AG04450 (cell line): Measurements from ENCODE around the gene LTBR. TPM values are rescaled to one million over a fixed set of nuclear protein-coding genes. Genes with fewer than 3 reads are reported as not detected.

ENCODE experiments used
- CTCF ChIA-PET: fragments of 300-600, 350-600 bp; formaldehyde crosslinking; extraction: SDS; loops from one replicate; lab custom pipeline; 2022; ENCODE audit warnings: antibody characterized with exemption, inconsistent platforms; lab: Charles Lee
- POLR2A ChIA-PET: fragments of 350-600 bp; formaldehyde crosslinking; extraction: SDS; loops from one replicate; lab custom pipeline; 2021; ENCODE audit warnings: antibody characterized with exemption, inconsistent platforms; lab: Yijun Ruan, JAX
- DNase-seq: peaks from one replicate; pipeline ENCODE4 v3.0.0-alpha.2; 2011; ENCODE audit warnings: low read depth, low spot score
- H3K27ac ChIP-seq: one replicate; pipeline ENCODE4 v1.5.1; 2012; ENCODE audit warnings: low read depth, low read length, control low read depth
- H3K27me3 ChIP-seq: one replicate; pipeline ENCODE4 v1.6.0; 2012; ENCODE audit warnings: low read length; ENCODE audit not compliant: control insufficient read depth, insufficient read depth
- H3K4me3 ChIP-seq: 2 replicates; pipeline ENCODE4 v1.5.1; 2011; ENCODE audit warnings: mild to moderate bottlenecking, low read depth, low read length, control low read depth
- H3K9me3 ChIP-seq: 2 replicates; pipeline ENCODE4 v1.5.1; 2012; ENCODE audit warnings: low read length; ENCODE audit not compliant: control insufficient read depth, insufficient read depth
- polyA plus RNA-seq: library from polyadenylated mRNA; depleted of rRNA; stranded (reverse); fragments of >200 nt; gene quantifications from 2 replicates; pipeline ENCODE4 v1.2.3, GENCODE V29; 2011
- TF ChIP-seq, protein P1 (sequence below): IDR thresholded peaks from 2 replicates; pipeline ENCODE4 v1.5.1; 2011; ENCODE audit warnings: low read depth, low read length, control low read depth, inconsistent platforms

Gene LTBR
- polyA plus RNA-seq, 1 experiment, result 32.1 TPM

- no peak for DNase-seq
- Histone ChIP-seq H3K9me3 (no peaks in the 10 kb centered on the region), H3K4me3 (peak overlapping the region; percentile 29; the same call in 1 of the 2 replicates), H3K27ac (no peak overlapping the region), H3K27me3 (no peaks in the 10 kb centered on the region)
- TF ChIP-seq, protein P1, sequence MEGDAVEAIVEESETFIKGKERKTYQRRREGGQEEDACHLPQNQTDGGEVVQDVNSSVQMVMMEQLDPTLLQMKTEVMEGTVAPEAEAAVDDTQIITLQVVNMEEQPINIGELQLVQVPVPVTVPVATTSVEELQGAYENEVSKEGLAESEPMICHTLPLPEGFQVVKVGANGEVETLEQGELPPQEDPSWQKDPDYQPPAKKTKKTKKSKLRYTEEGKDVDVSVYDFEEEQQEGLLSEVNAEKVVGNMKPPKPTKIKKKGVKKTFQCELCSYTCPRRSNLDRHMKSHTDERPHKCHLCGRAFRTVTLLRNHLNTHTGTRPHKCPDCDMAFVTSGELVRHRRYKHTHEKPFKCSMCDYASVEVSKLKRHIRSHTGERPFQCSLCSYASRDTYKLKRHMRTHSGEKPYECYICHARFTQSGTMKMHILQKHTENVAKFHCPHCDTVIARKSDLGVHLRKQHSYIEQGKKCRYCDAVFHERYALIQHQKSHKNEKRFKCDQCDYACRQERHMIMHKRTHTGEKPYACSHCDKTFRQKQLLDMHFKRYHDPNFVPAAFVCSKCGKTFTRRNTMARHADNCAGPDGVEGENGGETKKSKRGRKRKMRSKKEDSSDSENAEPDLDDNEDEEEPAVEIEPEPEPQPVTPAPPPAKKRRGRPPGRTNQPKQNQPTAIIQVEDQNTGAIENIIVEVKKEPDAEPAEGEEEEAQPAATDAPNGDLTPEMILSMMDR, result no peak
- ChIA-PET POLR2A (interaction anchor here (0.9 to 1.2 kb wide), 3 partner anchors 18 to 28 kb away, joined by 3 to 4 read pairs (median 3); partner anchors contain the start of gene LTBR), CTCF (interaction anchor here (1.8 to 2.5 kb wide), 2 partner anchors 19 to 102 kb away, joined by 7 read pairs; no protein-coding TSS in a partner anchor)
Observed at GRCh38 chr12:6363010-6363329, 21.0 kb upstream of the LTBR start.

- Histone ChIP-seq H3K27me3 (no peaks in the 10 kb centered on the region), H3K4me3 (peak overlapping the region; percentile 54), H3K9me3 (no peaks in the 10 kb centered on the region), H3K27ac (no peak overlapping the region)
- ChIA-PET CTCF (interaction anchor here (0.7 to 2.5 kb wide), 3 partner anchors 19 to 102 kb away, joined by 3 to 7 read pairs (median 7); partner anchors contain the start of gene TNFRSF1A), POLR2A (interaction anchor here (0.5 to 1.2 kb wide), 5 partner anchors 18 to 134 kb away, joined by 3 to 6 read pairs (median 3); partner anchors contain the start of gene LTBR)
- DNase-seq, result no peak
- TF ChIP-seq, protein P1, result no peak
Observed at GRCh38 chr12:6363330-6364043, 20.5 kb upstream of the LTBR start.

GRCh38 chr12:6364044-6364374 lies 20.0 kb upstream of the LTBR start:
- ChIA-PET POLR2A (interaction anchor here (0.5 to 1.2 kb wide), 3 partner anchors 20 to 134 kb away, joined by 3 to 6 read pairs (median 3); partner anchors contain the start of gene LTBR), CTCF (interaction anchor here (0.7 to 2.5 kb wide), 2 partner anchors 20 to 22 kb away, joined by 3 to 7 read pairs; partner anchors contain the start of gene TNFRSF1A)
- Histone ChIP-seq H3K27ac (no peak overlapping the region), H3K27me3 (no peaks in the 10 kb centered on the region), H3K4me3 (no peak overlapping the region), H3K9me3 (no peaks in the 10 kb centered on the region)
- TF ChIP-seq, protein P1, result no peak
- DNase-seq, result no peak

GRCh38 chr12:6367065-6367968 lies 16.6 kb upstream of the LTBR start:
- Histone ChIP-seq H3K4me3 (no peak overlapping the region), H3K27ac (peak overlapping the region; percentile 23), H3K9me3 (no peaks in the 10 kb centered on the region), H3K27me3 (no peaks in the 10 kb centered on the region)
- POLR2A ChIA-PET, result interaction anchor here (0.6 to 1.4 kb wide), 3 partner anchors 16 to 31 kb away, joined by 3 to 5 read pairs (median 4); partner anchors contain the start of gene LTBR
- no peak for DNase-seq
- TF ChIP-seq, protein P1, result peak; percentile 35
- CTCF ChIA-PET, result interaction anchor here (0.6 to 1.8 kb wide), 5 partner anchors 22 to 317 kb away, joined by 3 to 6 read pairs (median 3); no protein-coding TSS in a partner anchor
